Stimulated activated CD4-positive, alpha-beta T cell treated with anti-CD3 and anti-CD28 coated beads, Interleukin-4, amount 100 ng/mL, for 1 hour (primary cell): ENCODE measurements around the gene ARG1.
"Not testable (repeated sequence)": the region's sequence is repeated elsewhere in the genome, so short reads cannot be mapped to it uniquely, and the experiment has no call there.

ENCODE experiments used
- DNase-seq: peaks from one replicate; pipeline ENCODE4 v3.0.0-alpha.2; 2020

The ARG1 gene

GRCh38 chr6:131572686-131573415 is at the start of gene ARG1:
ARG1 (plus strand) TSS chr6:131573226; CDS start chr6:131573283, 57 bp downstream.
- DNase-seq, result no peak

- no peak for DNase-seq
These were observed 48.9 kb upstream of the ARG1 start for GRCh38 chr6:131523988-131524673.

- DNase-seq, result no peak
These were observed 48.2 kb upstream of the ARG1 start for GRCh38 chr6:131524695-131525336.

- DNase-seq, result not testable (repeated sequence)
These were observed 42.1 kb upstream of the ARG1 start for GRCh38 chr6:131530936-131531335.

- DNase-seq, result not testable (repeated sequence)
These were observed 41.3 kb upstream of the ARG1 start for GRCh38 chr6:131531681-131532080.

- DNase-seq, result peak; percentile 50
These were observed 40.4 kb upstream of the ARG1 start for GRCh38 chr6:131532580-131533039.

- not testable (repeated sequence) for DNase-seq
These were observed 34.4 kb upstream of the ARG1 start for GRCh38 chr6:131538615-131539014.

- DNase-seq, result no peak
These were observed 27.7 kb upstream of the ARG1 start for GRCh38 chr6:131545317-131545716.

- DNase-seq, result no peak
These were observed 25.5 kb upstream of the ARG1 start for GRCh38 chr6:131547488-131547887.

GRCh38 chr6:131548441-131548840 is 24.6 kb upstream of the ARG1 start:
- no peak for DNase-seq

- no peak for DNase-seq
These were observed 23.2 kb upstream of the ARG1 start for GRCh38 chr6:131549811-131550210.

GRCh38 chr6:131551902-131552301 is 21.1 kb upstream of the ARG1 start:
- DNase-seq, result no peak

- no peak for DNase-seq
These were observed 20.5 kb upstream of the ARG1 start for GRCh38 chr6:131552572-131552971.

GRCh38 chr6:131555992-131556391 is 17.0 kb upstream of the ARG1 start:
- no peak for DNase-seq

- no peak for DNase-seq
These were observed 14.1 kb upstream of the ARG1 start for GRCh38 chr6:131558922-131559321.

- DNase-seq, result no peak
These were observed 10.9 kb upstream of the ARG1 start for GRCh38 chr6:131561925-131562707.

- no peak for DNase-seq
These were observed 8.0 kb upstream of the ARG1 start for GRCh38 chr6:131565056-131565455.

GRCh38 chr6:131568726-131569125 is 4.3 kb upstream of the ARG1 start:
- DNase-seq, result no peak

GRCh38 chr6:131574133-131574532 is 1.1 kb downstream of the ARG1 start:
- no peak for DNase-seq

- no peak for DNase-seq
These were observed 1.7 kb downstream of the ARG1 start for GRCh38 chr6:131574686-131575085.

GRCh38 chr6:131575834-131576478 is 2.9 kb downstream of the ARG1 start:
- DNase-seq, result no peak

- DNase-seq, result no peak
These were observed 8.5 kb downstream of the ARG1 start for GRCh38 chr6:131581523-131581922.

GRCh38 chr6:131586543-131586942 is 13.5 kb downstream of the ARG1 start:
- DNase-seq, result no peak
